GM18870 (cell line): ENCODE results near the gene SPATA9.

Experiments used
- ATAC-seq: cut with Tn5 transposase; IDR thresholded peaks from one replicate; pipeline ENCODE4 v1.9.1; 2021; ENCODE audit warnings: moderate library complexity; ENCODE audit not compliant: unreplicated experiment

Gene SPATA9

DNA sequence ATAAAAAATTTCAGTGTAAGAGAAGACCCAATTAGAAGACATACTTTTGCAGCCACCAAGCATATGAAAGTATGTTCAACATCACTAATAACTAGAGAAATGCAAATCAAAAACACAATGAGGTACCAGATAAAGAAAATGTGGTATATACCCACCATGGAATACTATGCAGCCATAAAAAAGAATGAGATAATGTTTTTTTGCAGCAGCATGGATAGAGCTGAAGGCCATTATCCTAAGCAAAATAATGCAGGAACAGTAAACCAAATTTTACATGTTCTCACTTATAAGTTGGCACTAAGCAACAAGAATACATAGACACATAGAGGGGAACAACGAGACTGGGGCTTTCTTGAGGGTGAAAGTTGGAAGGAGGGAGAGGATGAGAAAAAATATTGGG, 6.9 kb upstream of the SPATA9 start:
- no peak for ATAC-seq

DNA sequence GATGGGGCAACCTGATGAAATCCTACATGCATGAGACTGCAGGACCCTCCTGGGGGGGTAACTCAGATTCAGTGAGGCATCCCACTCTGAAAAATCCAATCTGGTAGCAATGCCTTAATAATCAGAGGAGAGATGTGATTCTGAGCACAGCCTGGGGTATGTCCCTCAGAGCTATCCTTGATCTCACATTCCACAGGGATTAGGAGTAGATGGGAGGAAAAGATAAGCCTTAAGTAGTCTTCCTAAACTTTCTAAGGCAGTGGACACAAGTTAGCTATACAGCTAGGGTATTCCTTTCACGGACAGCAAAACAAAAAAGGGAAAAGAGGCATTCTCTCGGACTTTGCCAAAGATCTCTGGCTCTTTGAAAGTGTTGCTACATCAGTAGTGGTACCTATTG, 3.9 kb upstream of the SPATA9 start:
- no peak for ATAC-seq

DNA sequence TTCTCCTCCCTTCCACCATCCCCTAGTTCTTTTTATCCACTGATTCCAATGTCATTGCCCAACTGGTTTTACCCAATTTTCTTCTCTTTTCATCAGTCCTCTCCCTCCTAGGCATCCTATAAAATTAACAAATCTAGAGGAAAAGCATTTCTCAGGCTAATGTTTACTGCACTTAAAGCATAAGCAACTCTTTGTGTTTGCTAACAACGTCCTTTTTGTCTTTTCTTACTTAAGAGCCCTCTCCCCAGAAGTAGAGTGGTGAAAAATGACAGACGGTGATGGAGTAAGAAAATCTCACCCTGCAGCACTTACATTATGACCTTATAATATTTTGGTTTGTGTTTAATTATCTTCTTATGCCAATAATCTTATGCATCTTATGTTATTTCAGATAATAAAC, 1.6 kb upstream of the SPATA9 start:
- no peak for ATAC-seq

DNA sequence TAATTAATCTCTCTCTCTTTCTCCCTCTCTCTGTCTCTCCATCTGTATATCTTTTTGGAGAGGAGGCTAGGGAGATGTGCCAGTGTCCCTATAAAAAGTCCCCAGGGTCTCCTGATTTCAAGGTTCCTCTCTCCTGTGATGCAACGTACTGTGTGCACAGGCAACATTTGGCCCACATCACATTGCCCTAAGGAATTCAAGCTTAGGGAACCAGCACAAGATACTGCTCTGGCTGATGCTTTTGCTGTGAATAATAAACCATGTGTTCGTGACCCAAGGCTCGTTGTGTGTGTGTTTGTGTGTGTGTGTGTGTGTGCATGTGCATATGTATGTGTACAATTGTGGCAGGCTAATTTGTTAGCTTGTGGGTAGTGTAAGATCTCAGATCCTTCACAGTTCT, 9.7 kb downstream of the SPATA9 start:
- no peak for ATAC-seq

DNA sequence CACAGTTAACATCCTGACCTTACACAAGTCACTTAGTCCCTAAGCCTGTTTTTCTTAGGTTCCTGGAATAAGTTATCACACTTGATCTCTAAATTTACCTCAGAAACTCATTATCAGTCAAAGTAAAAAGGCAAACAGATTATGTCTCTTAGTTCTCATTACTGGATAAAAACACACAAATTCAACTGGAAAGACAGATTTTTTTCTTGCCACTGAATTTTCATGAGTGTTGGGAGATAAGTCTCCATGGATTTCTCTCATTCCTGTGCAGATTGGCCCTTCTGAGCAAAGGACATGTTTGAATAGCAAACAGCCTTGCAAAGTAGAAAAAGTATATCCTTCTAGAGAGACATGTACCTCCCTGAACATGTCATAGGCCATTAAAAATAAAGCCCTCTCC, 10.2 kb downstream of the SPATA9 start:
- ATAC-seq, result no peak

DNA sequence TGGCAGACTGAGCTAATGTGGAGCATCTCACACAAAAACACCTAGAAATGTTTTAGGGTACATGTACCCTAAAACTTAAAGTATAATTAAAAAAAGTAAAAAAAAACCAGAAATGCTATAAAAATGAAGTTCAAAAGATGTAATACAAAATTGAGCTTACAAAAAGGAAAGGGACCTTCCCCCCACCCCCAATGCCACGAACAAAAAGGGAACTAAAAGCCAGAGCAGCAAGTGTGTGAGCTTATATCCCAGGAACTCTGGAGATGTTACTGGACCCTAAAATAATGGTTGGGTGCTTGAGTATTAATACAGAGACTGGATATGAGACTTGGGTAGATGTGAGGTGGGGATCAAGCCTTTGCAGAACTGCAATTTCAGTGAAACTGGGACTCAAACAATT, 11.0 kb downstream of the SPATA9 start:
- no peak for ATAC-seq

DNA sequence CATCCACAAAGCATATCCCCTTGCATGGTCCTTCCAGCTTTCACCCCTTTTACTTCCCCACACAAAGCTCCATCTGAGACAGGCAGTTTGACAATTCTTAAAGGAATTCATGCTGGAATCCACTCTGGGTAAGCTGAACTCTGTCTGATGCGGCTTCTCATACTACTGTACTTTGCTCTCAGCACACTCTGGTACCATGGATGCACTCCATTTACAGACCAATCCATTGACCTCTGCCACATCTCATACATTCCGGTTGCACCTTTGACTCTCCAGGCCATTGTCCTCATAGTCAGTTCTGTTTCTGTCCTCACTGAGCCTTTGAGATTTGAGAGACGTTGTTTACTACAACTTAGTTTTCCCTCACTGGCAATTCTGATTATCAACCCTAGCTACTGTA, 12.2 kb downstream of the SPATA9 start:
- no peak for ATAC-seq

DNA sequence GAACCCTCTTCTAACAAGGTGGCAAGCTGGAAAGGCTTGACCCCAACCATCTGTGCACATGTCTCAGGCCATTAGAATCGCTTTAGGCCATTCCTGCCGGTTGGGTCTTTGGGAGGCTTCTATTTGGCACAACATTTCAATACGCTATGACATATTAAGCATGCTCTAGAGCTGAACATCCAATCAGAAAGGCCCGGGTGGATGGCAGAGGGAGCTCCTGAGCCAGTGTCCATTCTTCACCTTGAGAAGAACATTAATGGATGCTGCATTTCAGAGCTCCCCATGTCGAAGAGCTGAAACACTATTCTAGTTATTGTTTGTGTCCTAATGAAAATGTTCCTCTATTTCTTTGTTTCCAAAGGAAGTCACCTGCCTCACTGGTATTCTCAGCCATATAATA, 12.8 kb downstream of the SPATA9 start:
- no peak for ATAC-seq

DNA sequence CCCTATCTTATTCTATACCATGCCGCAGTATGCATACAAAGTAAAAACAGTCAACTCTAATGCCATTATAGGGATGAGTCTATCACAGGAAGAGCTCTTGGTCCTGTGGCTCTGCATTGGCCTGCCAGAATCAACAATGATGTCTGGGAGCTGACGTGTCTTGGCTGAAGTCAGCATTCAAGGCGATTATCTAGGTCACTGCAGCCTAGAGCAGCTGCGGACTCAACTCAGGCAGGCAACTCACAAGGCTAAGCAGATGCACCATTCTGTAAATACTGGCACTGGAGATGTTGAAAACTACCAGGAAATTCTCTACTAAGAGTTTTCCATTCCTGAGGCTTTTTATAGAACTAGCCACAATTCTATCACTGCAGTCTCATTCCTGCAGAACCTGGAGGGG, 13.3 kb downstream of the SPATA9 start:
- ATAC-seq, result no peak

DNA sequence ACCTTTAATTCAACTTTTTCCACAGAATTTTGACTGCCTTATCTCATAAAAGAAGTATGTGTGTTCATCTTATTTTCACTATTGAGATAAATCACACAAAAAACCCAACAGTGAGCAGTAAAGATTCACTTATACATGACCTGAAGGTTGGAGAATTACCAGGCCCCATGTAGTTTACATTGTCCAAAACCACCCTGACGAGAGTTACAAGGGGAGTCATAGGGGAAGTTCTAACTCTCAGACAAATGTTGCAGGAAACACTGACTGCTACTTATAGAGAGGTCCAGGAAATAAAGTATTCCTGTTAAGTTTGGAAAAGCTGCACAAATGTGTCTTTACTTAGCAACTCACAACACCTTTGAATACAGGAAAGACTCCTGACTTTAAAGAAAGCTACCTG, 14.1 kb downstream of the SPATA9 start:
- ATAC-seq, result no peak

DNA sequence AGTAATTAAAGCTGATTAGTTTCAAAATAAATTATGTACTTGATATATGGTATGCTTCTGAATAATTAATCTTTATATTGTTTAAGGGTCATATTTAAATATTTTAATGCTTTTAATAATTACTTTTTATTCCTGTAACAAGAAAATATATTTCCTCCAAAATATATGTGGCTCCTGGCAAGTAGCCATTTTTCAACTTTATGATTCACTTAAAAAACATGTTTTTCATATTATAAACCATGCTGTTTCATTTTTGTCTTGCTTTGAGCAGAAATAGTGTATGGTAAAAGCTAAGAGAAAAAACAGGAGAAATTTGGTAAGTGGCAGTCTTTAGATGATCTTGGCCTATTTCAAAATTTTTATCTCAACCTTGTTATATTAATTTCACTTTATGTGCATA, 14.6 kb downstream of the SPATA9 start:
- ATAC-seq, result no peak

DNA sequence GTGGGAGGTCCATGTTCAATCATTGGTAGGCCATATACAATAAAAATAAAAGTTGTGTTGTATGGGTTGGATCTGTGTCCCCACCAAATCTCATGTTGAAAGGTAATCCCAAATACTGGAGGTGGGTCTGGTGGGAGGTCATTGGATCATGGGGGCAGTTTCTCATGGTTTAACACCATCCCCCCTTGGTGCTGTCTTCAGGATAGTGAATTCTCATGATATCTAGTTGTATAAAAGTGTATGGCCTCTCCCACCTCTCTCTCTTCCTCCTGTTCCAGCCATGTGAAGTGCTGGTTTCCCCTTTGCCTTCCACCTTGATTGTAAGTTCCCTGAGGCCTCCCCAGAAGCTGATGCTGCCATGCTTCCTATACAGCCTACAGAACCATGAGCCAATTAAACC, 15.1 kb downstream of the SPATA9 start:
- ATAC-seq, result no peak

DNA sequence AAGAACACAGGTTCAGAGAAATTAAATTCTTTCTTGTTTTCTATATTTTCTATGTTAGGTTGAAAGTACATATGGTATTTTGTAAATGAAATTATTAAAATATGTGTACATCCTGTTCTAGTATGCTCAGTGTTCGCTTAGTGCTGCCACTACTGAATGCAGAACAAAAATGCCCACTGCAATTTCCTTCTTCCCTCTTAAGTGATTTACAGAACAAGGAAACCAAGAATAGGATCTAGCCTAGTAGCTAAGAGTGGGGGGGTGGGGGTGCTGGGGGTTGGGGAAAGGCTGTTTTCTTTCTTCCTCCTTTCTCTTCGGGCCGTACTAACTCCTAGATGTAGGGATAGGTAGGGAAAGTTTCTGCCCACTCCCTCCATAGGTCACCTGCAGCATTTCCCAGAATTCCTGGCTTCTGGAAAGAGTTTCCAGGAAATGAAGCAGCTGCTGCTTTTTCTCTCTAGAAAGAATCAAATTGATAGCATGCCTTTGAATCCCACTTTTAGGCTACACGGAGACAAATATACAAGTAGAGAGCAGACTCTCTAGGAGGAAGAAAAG, 15.7 kb downstream of the SPATA9 start:
- no peak for ATAC-seq

DNA sequence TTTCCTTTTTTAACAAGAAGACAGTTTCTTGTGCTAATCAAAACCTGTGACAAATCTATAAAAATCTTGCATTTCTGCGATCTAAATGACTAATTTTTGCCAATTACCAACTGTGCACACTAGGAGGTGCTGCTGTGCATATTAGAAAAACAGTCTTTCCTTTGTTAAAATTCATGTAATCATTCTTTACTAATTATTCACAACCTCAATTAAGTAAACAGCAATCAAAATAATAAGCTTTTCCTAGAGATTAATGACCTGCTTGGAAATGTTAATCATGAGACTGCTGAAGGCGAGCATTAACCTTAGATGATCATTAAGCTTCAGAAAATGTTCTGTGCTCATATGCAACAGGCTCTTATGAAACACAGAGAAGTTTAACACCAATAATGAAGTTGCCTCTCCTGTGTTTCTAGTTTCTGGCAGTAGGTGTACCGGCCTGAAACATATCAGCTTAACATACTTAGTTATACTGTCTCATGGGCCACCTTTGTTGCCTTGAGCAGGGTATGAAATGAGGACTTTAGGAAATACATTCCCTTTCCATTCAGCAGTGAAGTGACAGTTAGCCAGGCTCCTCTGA, 18.5 kb downstream of the SPATA9 start:
- no peak for ATAC-seq

DNA sequence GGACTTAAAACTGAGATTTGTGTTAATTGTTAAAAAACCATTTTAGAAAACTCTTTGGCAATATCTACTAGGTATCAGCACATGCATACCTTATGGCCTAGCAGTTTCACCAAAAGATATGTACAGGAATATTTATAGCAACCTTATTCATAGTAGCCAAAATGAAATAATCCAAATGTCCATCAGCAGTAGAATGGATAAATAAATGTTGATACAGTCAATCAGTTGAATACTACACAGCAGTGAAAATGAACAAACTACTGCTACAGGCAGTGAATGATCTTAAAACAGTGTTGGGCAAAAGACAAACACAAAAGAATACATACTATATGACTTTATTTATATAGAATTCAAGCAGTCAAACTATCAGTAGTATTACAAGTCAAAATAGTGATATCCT, 19.8 kb downstream of the SPATA9 start:
- ATAC-seq, result no peak

DNA sequence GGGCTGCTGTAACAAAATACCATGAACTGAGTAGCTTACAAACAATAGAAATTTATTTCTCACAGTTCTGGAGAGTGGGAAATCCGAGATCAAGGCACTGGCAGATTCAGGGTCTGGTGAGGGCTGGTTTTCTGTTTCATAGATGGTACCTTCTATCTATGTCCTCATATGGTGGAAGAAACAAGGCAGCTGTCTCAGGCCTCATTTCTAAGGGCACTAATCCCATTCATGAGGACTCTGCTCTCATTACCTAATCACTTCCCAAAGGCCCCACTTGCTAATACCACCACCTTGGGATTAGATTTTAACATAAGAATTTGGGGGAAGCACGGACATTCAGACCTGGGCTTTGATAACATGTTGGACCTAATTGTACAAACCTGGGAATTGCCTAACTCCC, 22.7 kb downstream of the SPATA9 start:
- ATAC-seq, result no peak

DNA sequence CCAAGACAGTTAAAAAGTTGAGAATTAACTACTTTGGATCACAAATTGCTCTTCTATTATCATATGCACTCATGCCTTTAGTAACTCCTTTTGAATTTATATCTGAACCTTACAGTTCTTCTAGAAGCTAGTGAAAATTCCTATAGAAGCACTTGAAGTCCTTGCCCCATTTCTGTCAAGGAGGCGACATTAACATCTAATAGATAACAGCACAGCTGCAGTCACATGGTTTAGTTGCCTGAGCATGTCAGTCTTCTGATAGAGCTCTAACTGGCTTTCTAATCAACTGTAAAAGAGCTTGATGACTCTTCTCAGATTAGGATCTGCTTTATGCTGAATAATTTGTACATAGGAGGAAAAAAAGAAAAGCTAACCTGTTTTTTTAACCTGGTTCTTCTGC, 27.2 kb downstream of the SPATA9 start:
- ATAC-seq, result no peak

DNA sequence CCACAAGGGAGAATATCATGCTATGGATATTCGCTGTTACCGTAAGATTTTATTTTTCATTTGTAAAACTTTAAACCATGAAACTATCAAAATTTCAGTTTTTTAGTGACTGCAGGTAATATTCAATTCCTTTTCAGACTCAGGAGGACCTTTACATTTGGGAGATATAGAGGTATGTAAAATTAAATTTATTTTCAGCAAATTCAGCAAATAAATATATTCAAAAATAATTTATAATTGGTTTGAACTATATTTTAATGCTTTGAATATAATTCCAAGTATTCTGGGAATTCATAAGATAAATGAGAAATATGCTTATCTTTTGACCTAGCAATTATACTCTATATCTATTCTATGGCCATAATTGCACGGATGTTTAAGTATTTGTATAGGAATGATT, 28.6 kb downstream of the SPATA9 start:
- ATAC-seq, result no peak

DNA sequence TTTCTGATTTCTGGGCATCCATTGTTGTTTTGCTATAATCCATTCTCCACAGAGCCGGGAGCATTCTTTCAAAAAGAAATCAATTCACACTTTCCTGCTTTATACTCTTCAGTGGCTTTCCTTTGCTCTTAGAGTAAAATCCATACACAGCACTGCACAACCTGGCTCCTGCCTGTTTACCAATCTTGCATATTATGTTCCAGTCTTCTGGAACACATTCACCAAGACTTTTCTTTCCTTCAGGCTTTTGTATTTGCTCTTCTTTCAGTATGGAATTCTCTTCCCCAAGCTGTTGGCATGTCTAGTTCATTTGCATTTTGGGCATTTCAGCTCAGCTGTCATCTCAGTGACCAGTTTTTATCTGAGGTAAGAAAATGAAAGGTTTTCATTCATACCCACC, 29.9 kb downstream of the SPATA9 start:
- ATAC-seq, result no peak

DNA sequence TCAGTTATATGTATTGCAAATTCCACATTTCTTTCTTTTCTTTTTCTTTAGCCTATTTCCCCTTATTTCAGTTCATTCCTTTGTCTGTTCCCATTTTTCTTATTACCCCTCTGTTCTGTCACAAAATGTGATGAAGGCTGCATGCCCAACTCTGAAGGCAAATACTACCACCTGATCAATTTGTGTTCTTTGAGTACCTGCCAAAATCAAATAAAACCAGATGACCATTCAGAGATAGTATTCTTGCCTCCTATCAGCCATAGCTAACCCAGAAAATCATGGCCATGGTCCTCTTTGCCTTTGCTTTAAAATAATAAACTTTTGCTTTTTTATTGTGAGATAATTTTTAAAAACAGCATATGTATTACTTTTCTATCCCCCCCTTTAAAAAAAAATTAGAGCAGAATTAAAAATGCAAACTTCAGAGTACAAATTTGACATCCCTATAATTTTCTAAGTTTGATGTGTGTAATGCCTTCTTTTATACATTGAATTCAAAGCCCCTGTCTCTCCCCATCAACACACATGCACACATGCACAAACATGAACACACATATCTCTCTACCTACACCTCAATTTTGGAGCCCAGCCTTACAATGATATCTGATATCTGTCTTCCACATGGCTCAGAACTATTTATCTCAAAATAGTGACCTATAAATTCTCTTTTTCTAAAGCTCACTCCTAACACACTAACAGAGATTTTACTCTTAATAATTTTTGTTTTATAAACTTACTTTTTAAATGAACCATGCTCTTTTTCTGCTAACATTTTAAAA, 32.8 kb downstream of the SPATA9 start:
- no peak for ATAC-seq

DNA sequence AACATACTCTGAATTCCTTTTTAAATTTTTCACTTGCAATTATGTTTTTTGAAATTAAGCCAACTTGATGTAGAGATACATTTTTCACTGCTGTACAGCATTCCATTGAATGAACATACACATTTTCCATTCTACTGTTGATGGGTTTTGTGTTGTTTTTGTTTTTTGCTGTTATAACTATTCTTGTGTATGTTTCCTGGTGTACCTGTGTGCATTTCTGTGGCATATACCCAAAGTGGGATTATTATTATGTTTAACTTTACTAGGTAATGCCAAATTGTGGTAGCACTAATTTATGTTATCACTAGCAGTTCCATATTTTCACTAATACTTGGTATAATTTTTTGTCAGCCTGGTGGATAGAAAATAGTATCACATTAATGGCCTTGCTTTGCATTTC, 33.5 kb downstream of the SPATA9 start:
- ATAC-seq, result no peak
